GM12878 (cell line): ENCODE data around the gene NAMPT. TPM values are rescaled to one million over a fixed set of nuclear protein-coding genes. Genes with fewer than 3 reads are reported as not detected.

ENCODE experiments used
- ATF7 ChIP-seq: fragments of 450-650 bp; IDR thresholded peaks from 2 replicates; pipeline ENCODE4 v1.6.1; 2016; ENCODE audit warnings: low read depth, mild to moderate bottlenecking
- BHLHE40 ChIP-seq, 2 experiments: fragments of 450-650 bp in 1 of 2; IDR thresholded peaks; 2 replicates each; pipeline ENCODE4 v1.6.1; 2011 to 2017; ENCODE audit warnings: low read depth in 2 of 2, borderline replicate concordance in 1 of 2, improper control_type of control experiment in 1 of 2, low read length in 1 of 2, mild to moderate bottlenecking in 1 of 2
- CBFB ChIP-seq: IDR thresholded peaks from 2 replicates; pipeline ENCODE4 v1.6.1; 2016; ENCODE audit warnings: antibody characterized with exemption, low read depth
- CREM ChIP-seq: IDR thresholded peaks from 2 replicates; pipeline ENCODE4 v1.6.1; 2014; ENCODE audit warnings: antibody characterized with exemption, low read depth
- EGR1 ChIP-seq, 2 experiments: IDR thresholded peaks; 1 replicate in 1 of 2; 2 replicates in 1 of 2; pipeline ENCODE4 v1.6.1; 2011 to 2012; ENCODE audit warnings: low read depth in 2 of 2, low read length in 2 of 2, borderline replicate concordance in 1 of 2, mild to moderate bottlenecking in 1 of 2, moderate library complexity in 1 of 2
- GABPA ChIP-seq: IDR thresholded peaks from 2 replicates; pipeline ENCODE4 v1.6.1; 2014; ENCODE audit warnings: antibody characterized with exemption, low read depth, mild to moderate bottlenecking, inconsistent platforms
- GATAD2B ChIP-seq: fragments of 450-650 bp; conservative IDR thresholded peaks from 2 replicates; pipeline ENCODE4 v1.6.1; 2017; ENCODE audit warnings: low read depth, mild to moderate bottlenecking, moderate library complexity
- HCFC1 ChIP-seq: fragments of 150-350 bp; IDR thresholded peaks from 2 replicates; pipeline ENCODE4 v1.6.1; 2014; ENCODE audit warnings: low read length
- JUNB ChIP-seq: IDR thresholded peaks from 2 replicates; pipeline ENCODE4 v1.6.1; 2016; ENCODE audit warnings: antibody characterized with exemption, mild to moderate bottlenecking
- JUND ChIP-seq: IDR thresholded peaks from 2 replicates; pipeline ENCODE4 v1.6.1; 2012; ENCODE audit warnings: low read depth, mild to moderate bottlenecking, low read length, improper control_type of control experiment, moderate library complexity
- KDM1A ChIP-seq: fragments of 200-600 bp; sonication (generic); IDR thresholded peaks from 2 replicates; pipeline ENCODE4 v1.6.1; 2016; ENCODE audit warnings: borderline replicate concordance
- RAD21 ChIP-seq: IDR thresholded peaks from 2 replicates; pipeline ENCODE4 v1.6.1; 2011; ENCODE audit warnings: mild to moderate bottlenecking, low read depth, low read length, moderate library complexity; ENCODE audit not compliant: insufficient read depth
- TARDBP ChIP-seq: IDR thresholded peaks from 2 replicates; pipeline ENCODE4 v1.6.1; 2016; ENCODE audit warnings: borderline replicate concordance
- TCF3 ChIP-seq: IDR thresholded peaks from 2 replicates; pipeline ENCODE4 v1.6.1; 2012; ENCODE audit warnings: low read depth, mild to moderate bottlenecking, low read length, borderline replicate concordance; ENCODE audit not compliant: insufficient read depth
- YY1 ChIP-seq: IDR thresholded peaks from 2 replicates; pipeline ENCODE4 v1.6.1; 2011; ENCODE audit warnings: low read depth, mild to moderate bottlenecking, low read length
- ZNF217 ChIP-seq: fragments of 450-650 bp; IDR thresholded peaks from 2 replicates; pipeline ENCODE4 v1.6.1; 2017; ENCODE audit warnings: antibody characterized with exemption, mild to moderate bottlenecking
- polyA plus RNA-seq, 11 experiments: library from polyadenylated mRNA; depleted of rRNA in 4 of 11; unstranded in 6 of 11; stranded (reverse) in 5 of 11; fragments of >200 nt; fragmentation: Nextera tagmentation in 4 of 11; fragmentation: Illumina TruSeq in 1 of 11; extraction: Ambion mirVana in 4 of 11; extraction: Trizol in 1 of 11; gene quantifications; 1 replicate in 1 of 11; 2 replicates in 10 of 11; pipeline versions ENCODE4 v1.2.1 to v1.2.3, GENCODE V29; 2011 to 2016; ENCODE audit warnings: inconsistent platforms in 2 of 11, missing spikeins in 2 of 11, low read depth in 1 of 11
- total RNA-seq, 4 experiments: library from RNA; depleted of rRNA in 3 of 4; stranded (reverse); fragments of >200 nt in 3 of 4; fragmentation: Illumina TruSeq in 1 of 4; extraction: Trizol in 1 of 4; gene quantifications; 2 replicates each; pipeline versions ENCODE4 v1.2.1 to v1.2.3, GENCODE V29; 2013 to 2021
- TF ChIP-seq, protein P1 (sequence below): fragments of 450-650 bp; IDR thresholded peaks from 2 replicates; pipeline ENCODE4 v1.6.1; 2017; ENCODE audit warnings: mild to moderate bottlenecking
- TF ChIP-seq, protein P2 (sequence below): IDR thresholded peaks from 2 replicates; pipeline ENCODE4 v1.6.1; 2012; ENCODE audit warnings: mild to moderate bottlenecking, low read depth, low read length
- TF ChIP-seq, protein P3 (sequence below): IDR thresholded peaks from 2 replicates; pipeline ENCODE4 v1.6.1; 2011; ENCODE audit warnings: borderline replicate concordance, low read depth, mild to moderate bottlenecking, moderate library complexity, low read length; ENCODE audit not compliant: insufficient read depth, poor library complexity, severe bottlenecking
- TF ChIP-seq, protein P4 (sequence below): fragments of 150-350 bp; IDR thresholded peaks from 2 replicates; pipeline ENCODE4 v1.6.1; 2014; ENCODE audit warnings: mild to moderate bottlenecking, low read depth, low read length

Gene NAMPT
- total and polyA plus RNA-seq, 10 of the 15 experiments (the other 5 are each of a cell fraction or from before 2014, with no cell fraction given), result 28.3 to 173 (median 75.0) TPM

GRCh38 chr7:106284714-106285050 lies at the start of gene NAMPT (continued):
- no peak for TF ChIP-seq GATAD2B
- TF ChIP-seq, protein P1, sequence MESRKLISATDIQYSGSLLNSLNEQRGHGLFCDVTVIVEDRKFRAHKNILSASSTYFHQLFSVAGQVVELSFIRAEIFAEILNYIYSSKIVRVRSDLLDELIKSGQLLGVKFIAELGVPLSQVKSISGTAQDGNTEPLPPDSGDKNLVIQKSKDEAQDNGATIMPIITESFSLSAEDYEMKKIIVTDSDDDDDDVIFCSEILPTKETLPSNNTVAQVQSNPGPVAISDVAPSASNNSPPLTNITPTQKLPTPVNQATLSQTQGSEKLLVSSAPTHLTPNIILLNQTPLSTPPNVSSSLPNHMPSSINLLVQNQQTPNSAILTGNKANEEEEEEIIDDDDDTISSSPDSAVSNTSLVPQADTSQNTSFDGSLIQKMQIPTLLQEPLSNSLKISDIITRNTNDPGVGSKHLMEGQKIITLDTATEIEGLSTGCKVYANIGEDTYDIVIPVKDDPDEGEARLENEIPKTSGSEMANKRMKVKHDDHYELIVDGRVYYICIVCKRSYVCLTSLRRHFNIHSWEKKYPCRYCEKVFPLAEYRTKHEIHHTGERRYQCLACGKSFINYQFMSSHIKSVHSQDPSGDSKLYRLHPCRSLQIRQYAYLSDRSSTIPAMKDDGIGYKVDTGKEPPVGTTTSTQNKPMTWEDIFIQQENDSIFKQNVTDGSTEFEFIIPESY, result no peak
- TF ChIP-seq KDM1A, result no peak
- TF ChIP-seq BHLHE40 (IDR thresholded peaks at IDR 0.05; ENCODE audit: borderline replicate concordance in 1 of 2, low read depth in 2 of 2, low read length in 1 of 2), result no peak
- TF ChIP-seq ZNF217, result no peak
- TF ChIP-seq JUND, result no peak
- no peak for TF ChIP-seq RAD21
- no peak for TF ChIP-seq ATF7
- TF ChIP-seq GABPA, result no peak
- no peak for TF ChIP-seq YY1
- TF ChIP-seq, protein P2, sequence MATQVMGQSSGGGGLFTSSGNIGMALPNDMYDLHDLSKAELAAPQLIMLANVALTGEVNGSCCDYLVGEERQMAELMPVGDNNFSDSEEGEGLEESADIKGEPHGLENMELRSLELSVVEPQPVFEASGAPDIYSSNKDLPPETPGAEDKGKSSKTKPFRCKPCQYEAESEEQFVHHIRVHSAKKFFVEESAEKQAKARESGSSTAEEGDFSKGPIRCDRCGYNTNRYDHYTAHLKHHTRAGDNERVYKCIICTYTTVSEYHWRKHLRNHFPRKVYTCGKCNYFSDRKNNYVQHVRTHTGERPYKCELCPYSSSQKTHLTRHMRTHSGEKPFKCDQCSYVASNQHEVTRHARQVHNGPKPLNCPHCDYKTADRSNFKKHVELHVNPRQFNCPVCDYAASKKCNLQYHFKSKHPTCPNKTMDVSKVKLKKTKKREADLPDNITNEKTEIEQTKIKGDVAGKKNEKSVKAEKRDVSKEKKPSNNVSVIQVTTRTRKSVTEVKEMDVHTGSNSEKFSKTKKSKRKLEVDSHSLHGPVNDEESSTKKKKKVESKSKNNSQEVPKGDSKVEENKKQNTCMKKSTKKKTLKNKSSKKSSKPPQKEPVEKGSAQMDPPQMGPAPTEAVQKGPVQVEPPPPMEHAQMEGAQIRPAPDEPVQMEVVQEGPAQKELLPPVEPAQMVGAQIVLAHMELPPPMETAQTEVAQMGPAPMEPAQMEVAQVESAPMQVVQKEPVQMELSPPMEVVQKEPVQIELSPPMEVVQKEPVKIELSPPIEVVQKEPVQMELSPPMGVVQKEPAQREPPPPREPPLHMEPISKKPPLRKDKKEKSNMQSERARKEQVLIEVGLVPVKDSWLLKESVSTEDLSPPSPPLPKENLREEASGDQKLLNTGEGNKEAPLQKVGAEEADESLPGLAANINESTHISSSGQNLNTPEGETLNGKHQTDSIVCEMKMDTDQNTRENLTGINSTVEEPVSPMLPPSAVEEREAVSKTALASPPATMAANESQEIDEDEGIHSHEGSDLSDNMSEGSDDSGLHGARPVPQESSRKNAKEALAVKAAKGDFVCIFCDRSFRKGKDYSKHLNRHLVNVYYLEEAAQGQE, result no peak
- TF ChIP-seq CBFB, result 0 out of 2 replicates have a peak, but pooled peaks have one; percentile 33
- TF ChIP-seq TARDBP, result no peak
- no peak for TF ChIP-seq CREM
- peak; percentile 40; the same call in 1 of the 2 replicates for TF ChIP-seq HCFC1
- TF ChIP-seq, protein P3, sequence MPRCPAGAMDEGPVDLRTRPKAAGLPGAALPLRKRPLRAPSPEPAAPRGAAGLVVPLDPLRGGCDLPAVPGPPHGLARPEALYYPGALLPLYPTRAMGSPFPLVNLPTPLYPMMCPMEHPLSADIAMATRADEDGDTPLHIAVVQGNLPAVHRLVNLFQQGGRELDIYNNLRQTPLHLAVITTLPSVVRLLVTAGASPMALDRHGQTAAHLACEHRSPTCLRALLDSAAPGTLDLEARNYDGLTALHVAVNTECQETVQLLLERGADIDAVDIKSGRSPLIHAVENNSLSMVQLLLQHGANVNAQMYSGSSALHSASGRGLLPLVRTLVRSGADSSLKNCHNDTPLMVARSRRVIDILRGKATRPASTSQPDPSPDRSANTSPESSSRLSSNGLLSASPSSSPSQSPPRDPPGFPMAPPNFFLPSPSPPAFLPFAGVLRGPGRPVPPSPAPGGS, result no peak
- 0 out of 2 replicates have a peak, but pooled peaks have one; percentile 24 for TF ChIP-seq TCF3
- TF ChIP-seq JUNB, result no peak
- no peak for TF ChIP-seq EGR1 (IDR thresholded peaks at IDR 0.05; ENCODE audit: borderline replicate concordance in 1 of 2, low read depth in 2 of 2, low read length in 2 of 2)
- TF ChIP-seq, protein P4, sequence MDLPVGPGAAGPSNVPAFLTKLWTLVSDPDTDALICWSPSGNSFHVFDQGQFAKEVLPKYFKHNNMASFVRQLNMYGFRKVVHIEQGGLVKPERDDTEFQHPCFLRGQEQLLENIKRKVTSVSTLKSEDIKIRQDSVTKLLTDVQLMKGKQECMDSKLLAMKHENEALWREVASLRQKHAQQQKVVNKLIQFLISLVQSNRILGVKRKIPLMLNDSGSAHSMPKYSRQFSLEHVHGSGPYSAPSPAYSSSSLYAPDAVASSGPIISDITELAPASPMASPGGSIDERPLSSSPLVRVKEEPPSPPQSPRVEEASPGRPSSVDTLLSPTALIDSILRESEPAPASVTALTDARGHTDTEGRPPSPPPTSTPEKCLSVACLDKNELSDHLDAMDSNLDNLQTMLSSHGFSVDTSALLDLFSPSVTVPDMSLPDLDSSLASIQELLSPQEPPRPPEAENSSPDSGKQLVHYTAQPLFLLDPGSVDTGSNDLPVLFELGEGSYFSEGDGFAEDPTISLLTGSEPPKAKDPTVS, result no peak
